Mucosa of descending colon (tissue), 3 donors: ENCODE measurements around the gene PCSK5. TPM values are rescaled to one million over a fixed set of nuclear protein-coding genes. Genes with fewer than 3 reads are reported as not detected.

ENCODE experiments used
- ATAC-seq: fragments of 200-7000 bp; cut with Tn5 transposase; one replicate; pipeline ENCODE4 v1.9.1; 2020; ENCODE audit warnings: mild to moderate bottlenecking, moderate library complexity
- DNase-seq, 3 donors: peaks; one replicate each; pipeline ENCODE4 v3.0.0-alpha.2; 2020
- H3K36me3 ChIP-seq: fragments of 200-600 bp; one replicate; pipeline ENCODE4 v1.8.0; 2021; ENCODE audit warnings: low read depth, mild to moderate bottlenecking
- H3K4me1 ChIP-seq: fragments of 200-600 bp; one replicate; pipeline ENCODE4 v1.8.0; 2021; ENCODE audit warnings: low read depth, mild to moderate bottlenecking
- H3K4me3 ChIP-seq: fragments of 200-600 bp; one replicate; pipeline ENCODE4 v1.8.0; 2021; ENCODE audit warnings: mild to moderate bottlenecking
- H3K9me3 ChIP-seq: fragments of 200-600 bp; one replicate; pipeline ENCODE4 v1.8.0; 2021; ENCODE audit warnings: mild to moderate bottlenecking
- intact Hi-C, 2 donors: fragments of 100-400 bp; cut with DNase I in 1 of 2; cut with micrococcal nuclease in 1 of 2; formaldehyde crosslinking; loops; one replicate each; pipeline versions ENCODE4 v1.11.0 to v1.11.1; 2022; cut with DNase I, micrococcal nuclease
- total RNA-seq, 3 donors: library from RNA; stranded (reverse); fragmentation: NEBNext Ultra II Directional in 2 of 3; extraction: Animal tissue kit (Norgen Biotek cat#: 25700) in 2 of 3; gene quantifications; one replicate each; pipeline versions ENCODE4 v1.2.1 to v1.2.4, GENCODE V29; 2021 to 2023
- TF ChIP-seq, protein P1 (sequence below): fragments of 200-600 bp; IDR thresholded peaks from one replicate; pipeline ENCODE4 v1.8.0; 2022; ENCODE audit warnings: antibody characterized with exemption, mild to moderate bottlenecking
- donor health status: DM: no; HTN: no; CAD: no; lungs with moderate emphysema.
- donor health status: DM: no; HTN: no; CAD: no.
- donor health status: DM: no; HTN: yes; CAD: no.

Gene PCSK5
- total RNA-seq, 3 donors from 2014 or later, result 44.3 to 82.0 (median 53.3) TPM

DNA sequence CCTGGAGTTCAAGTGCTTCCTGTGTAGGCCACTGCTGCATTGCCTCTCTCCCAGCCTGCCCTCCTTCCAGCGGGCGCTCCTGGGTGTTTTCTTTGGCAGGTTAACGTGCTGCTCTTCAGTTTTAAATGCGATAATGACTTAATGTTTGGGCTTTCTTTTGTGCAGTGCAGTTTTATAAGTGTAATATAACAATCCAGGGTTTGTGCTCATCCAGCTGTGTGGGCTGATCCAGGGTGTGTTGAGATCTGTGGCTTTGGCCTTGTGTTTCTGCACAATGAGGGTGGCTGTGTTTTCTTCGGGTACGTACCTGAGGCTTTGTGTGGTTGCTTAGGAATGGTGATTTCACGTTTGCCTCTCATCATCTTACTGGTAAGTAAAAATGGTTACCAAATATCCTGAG, 50.6 kb downstream of the PCSK5 start:
- no peaks in the 10 kb centered on the region for H3K9me3 ChIP-seq
- no peaks in the 10 kb centered on the region for H3K36me3 ChIP-seq
- H3K4me3 ChIP-seq, result no peak overlapping the region
- H3K4me1 ChIP-seq, result peaks cover 6% of the 10 kb centered on the region
- intact Hi-C loops, result no loop called here
- DNase-seq (peak; percentile 66 to 73 (median 66)), ATAC-seq (peak; percentile 92)
- TF ChIP-seq, protein P1, sequence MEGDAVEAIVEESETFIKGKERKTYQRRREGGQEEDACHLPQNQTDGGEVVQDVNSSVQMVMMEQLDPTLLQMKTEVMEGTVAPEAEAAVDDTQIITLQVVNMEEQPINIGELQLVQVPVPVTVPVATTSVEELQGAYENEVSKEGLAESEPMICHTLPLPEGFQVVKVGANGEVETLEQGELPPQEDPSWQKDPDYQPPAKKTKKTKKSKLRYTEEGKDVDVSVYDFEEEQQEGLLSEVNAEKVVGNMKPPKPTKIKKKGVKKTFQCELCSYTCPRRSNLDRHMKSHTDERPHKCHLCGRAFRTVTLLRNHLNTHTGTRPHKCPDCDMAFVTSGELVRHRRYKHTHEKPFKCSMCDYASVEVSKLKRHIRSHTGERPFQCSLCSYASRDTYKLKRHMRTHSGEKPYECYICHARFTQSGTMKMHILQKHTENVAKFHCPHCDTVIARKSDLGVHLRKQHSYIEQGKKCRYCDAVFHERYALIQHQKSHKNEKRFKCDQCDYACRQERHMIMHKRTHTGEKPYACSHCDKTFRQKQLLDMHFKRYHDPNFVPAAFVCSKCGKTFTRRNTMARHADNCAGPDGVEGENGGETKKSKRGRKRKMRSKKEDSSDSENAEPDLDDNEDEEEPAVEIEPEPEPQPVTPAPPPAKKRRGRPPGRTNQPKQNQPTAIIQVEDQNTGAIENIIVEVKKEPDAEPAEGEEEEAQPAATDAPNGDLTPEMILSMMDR, result no peak

DNA sequence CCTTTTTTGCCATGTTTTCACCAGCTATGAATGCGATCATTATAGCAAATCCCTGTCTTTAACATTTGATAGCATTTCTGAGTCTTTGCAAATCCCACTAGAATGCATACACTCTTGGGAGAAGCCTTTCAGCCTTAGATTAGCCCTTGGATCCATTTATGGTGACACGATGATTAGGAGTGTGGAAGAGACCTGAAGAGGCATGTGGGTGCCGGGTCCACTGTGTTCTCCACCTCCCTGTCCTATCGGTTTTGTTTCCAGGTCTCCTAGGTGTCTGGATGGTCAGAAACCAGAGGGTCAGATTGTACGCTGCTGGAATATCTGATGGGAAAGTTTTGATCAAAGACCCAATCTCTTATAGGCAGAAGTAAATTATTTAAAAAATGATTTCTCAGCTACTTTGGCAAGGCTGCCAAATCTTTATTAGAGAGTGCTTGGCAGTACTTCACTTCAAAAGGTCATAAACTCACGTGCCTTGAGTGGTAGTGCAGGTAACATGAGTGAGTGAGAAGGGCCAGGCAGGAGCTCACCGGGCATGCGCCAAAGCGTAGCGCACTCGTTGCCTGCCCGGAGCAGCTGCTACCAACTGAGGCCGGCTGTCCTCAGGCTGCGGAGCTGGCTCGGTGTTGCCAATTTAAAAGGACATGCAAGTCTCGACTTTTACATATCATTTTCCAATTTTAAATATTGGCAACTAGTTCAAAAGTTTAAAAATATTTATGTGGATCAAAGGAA, 51.3 kb downstream of the PCSK5 start:
- ATAC-seq (peak; percentile 26), DNase-seq (peak in 1 of 3 donors; percentile 27)
- TF ChIP-seq, protein P1, result no peak
- Histone ChIP-seq H3K36me3 (no peaks in the 10 kb centered on the region), H3K4me3 (no peak overlapping the region), H3K9me3 (no peaks in the 10 kb centered on the region), H3K4me1 (peaks cover 6% of the 10 kb centered on the region)
- intact Hi-C loops, result no loop called here

DNA sequence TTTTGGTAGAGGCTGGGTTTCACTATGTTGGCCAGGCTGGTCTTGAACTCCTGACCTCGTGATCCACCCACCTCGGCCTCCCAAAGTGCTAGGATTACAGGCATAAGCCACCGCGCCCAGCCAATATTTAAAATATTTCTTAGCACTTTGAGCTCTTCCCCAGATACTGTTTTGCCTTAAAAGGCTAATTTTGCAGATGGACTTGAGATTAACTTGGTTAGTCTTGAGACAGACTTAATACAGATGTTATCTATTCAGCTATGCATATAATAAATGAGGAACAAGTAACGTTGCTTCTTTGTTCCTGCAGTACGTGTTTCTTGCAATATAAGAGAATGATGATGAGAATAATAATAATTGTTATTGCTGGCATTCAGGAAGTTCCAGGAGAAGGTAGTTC, 56.3 kb downstream of the PCSK5 start:
- TF ChIP-seq, protein P1, result no peak
- ATAC-seq (no peak), DNase-seq (no peak)
- peaks cover 7% of the 10 kb centered on the region for H3K4me1 ChIP-seq
- no peak overlapping the region for H3K4me3 ChIP-seq
- no peaks in the 10 kb centered on the region for H3K9me3 ChIP-seq
- intact Hi-C loops, result no loop called here
- no peaks in the 10 kb centered on the region for H3K36me3 ChIP-seq

DNA sequence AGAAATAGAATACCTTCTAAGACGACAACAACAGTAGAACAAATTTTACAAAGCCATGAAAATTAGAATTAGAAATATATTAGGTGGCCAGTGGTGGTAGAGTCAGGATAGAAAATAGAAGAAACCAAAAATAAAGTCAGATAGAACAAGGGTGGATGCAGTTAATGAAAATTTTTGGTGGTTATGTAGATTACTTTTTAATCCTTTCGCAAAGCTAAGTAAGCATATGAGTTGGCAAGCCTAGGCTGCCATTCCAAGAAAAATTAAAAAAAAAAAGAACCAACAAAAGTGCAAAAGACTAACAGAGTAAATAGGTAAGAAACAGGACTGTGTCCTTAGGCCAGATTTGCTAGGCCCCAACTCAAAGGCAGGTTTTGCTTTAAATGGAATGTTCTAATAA, 56.8 kb downstream of the PCSK5 start:
- TF ChIP-seq, protein P1, result no peak
- H3K36me3 ChIP-seq, result no peaks in the 10 kb centered on the region
- intact Hi-C loops, result no loop called here

DNA sequence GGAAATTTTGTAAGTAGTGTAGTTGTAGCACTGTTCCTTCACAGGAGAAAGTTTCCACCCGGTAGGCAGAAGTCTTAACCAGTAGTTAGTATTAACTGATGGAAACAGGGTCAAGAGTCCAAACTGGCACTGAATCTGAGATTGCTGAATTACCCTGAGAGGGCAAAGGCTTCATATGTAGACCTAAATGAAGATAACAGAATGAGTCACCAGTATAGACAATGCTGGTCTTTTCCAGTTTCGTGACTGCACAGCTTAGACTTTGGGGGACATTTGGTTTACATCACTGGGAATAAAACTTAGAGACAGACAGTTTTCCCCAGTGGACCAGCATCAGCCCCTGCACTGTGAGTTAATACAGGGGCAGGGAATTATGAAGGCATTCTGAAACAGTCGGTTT, 60.5 kb downstream of the PCSK5 start:
- TF ChIP-seq, protein P1, result no peak
- Histone ChIP-seq H3K36me3 (no peaks in the 10 kb centered on the region), H3K4me3 (no peak overlapping the region), H3K9me3 (no peaks in the 10 kb centered on the region), H3K4me1 (peaks cover 21% of the 10 kb centered on the region)
- ATAC-seq (peak; percentile 94), DNase-seq (peak in 1 of 3 donors; percentile 63)
- intact Hi-C loops, result no loop called here

More for the DNA sequence above, 56.8 kb downstream of the PCSK5 start:
- no peak for ATAC-seq
- Histone ChIP-seq H3K4me1 (peaks cover 7% of the 10 kb centered on the region), H3K4me3 (no peak overlapping the region), H3K9me3 (no peaks in the 10 kb centered on the region)
- no peak for DNase-seq
